IMR-90 (cell line): ENCODE data around the gene ATRX.

Source experiments
- BHLHE40 ChIP-seq: fragments of 150-350 bp; IDR thresholded peaks from 2 replicates; pipeline ENCODE4 v1.6.1; 2016; ENCODE audit warnings: mild to moderate bottlenecking, low read depth, low read length
- CEBPB ChIP-seq: IDR thresholded peaks from 2 replicates; pipeline ENCODE4 v1.6.1; 2012; ENCODE audit warnings: low read depth, low read length, improper control_type of control experiment
- FOS ChIP-seq: fragments of 150-350 bp; IDR thresholded peaks from 2 replicates; pipeline ENCODE4 v1.6.1; 2016; ENCODE audit warnings: low read depth, low read length
- POLR2A ChIP-seq: IDR thresholded peaks from 2 replicates; pipeline ENCODE4 v1.6.1; 2012; ENCODE audit warnings: mild to moderate bottlenecking, low read depth, low read length
- SMC3 ChIP-seq: fragments of 150-350 bp; IDR thresholded peaks from 2 replicates; pipeline ENCODE4 v1.6.1; 2016; ENCODE audit warnings: low read depth, mild to moderate bottlenecking, antibody characterized with exemption, low read length, moderate library complexity
- TF ChIP-seq, protein P1 (sequence below): conservative IDR thresholded peaks from 2 replicates; pipeline ENCODE4 v1.5.1; 2012; ENCODE audit warnings: mild to moderate bottlenecking, low read depth, low read length, improper control_type of control experiment
- TF ChIP-seq, protein P2 (sequence below): fragments of 150-350 bp; IDR thresholded peaks from 2 replicates; pipeline ENCODE4 v1.6.1; 2017; ENCODE audit warnings: mild to moderate bottlenecking, antibody characterized with exemption, low read length, low read depth

DNA sequence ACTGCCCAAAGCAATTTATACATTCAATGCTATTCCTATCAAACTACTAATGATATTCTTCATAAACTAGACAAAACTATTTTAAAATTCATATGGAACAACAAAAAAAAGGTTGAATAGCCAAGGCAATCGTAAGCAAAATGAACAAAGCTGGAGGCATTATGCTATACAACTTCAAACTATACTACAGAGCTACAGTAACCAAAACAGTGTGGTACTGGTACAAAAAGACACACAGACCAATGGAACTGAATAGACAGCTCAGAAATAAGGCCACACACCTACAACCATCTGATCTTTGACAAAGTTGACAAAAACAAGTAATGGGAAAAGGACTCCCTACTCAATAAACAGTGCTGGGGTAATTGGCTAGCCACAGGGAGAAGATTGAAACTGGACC, 271.8 kb downstream of the ATRX start:
- TF ChIP-seq SMC3 (no peak), POLR2A (no peak), FOS (no peak), CEBPB (no peak), BHLHE40 (no peak)
- TF ChIP-seq, protein P1, sequence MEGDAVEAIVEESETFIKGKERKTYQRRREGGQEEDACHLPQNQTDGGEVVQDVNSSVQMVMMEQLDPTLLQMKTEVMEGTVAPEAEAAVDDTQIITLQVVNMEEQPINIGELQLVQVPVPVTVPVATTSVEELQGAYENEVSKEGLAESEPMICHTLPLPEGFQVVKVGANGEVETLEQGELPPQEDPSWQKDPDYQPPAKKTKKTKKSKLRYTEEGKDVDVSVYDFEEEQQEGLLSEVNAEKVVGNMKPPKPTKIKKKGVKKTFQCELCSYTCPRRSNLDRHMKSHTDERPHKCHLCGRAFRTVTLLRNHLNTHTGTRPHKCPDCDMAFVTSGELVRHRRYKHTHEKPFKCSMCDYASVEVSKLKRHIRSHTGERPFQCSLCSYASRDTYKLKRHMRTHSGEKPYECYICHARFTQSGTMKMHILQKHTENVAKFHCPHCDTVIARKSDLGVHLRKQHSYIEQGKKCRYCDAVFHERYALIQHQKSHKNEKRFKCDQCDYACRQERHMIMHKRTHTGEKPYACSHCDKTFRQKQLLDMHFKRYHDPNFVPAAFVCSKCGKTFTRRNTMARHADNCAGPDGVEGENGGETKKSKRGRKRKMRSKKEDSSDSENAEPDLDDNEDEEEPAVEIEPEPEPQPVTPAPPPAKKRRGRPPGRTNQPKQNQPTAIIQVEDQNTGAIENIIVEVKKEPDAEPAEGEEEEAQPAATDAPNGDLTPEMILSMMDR = no peak
- TF ChIP-seq, protein P2, sequence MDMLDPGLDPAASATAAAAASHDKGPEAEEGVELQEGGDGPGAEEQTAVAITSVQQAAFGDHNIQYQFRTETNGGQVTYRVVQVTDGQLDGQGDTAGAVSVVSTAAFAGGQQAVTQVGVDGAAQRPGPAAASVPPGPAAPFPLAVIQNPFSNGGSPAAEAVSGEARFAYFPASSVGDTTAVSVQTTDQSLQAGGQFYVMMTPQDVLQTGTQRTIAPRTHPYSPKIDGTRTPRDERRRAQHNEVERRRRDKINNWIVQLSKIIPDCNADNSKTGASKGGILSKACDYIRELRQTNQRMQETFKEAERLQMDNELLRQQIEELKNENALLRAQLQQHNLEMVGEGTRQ = no peak
